Stimulated activated CD8-positive, alpha-beta memory T cell treated with anti-CD3 and anti-CD28 coated beads, Interleukin-7, amount 100 ng/mL, for 48 hours (primary cell): ENCODE measurements around the gene ICAM2.
"Not testable (repeated sequence)": the region's sequence is repeated elsewhere in the genome, so short reads cannot be mapped to it uniquely, and the experiment has no call there.

ENCODE experiments used
- DNase-seq, 2 donors: peaks; one replicate each; pipeline ENCODE4 v3.0.0-alpha.2; 2020; ENCODE audit warnings: low read depth in 1 of 2; ENCODE audit errors: extremely low read depth in 1 of 2

ICAM2 gene

DNA sequence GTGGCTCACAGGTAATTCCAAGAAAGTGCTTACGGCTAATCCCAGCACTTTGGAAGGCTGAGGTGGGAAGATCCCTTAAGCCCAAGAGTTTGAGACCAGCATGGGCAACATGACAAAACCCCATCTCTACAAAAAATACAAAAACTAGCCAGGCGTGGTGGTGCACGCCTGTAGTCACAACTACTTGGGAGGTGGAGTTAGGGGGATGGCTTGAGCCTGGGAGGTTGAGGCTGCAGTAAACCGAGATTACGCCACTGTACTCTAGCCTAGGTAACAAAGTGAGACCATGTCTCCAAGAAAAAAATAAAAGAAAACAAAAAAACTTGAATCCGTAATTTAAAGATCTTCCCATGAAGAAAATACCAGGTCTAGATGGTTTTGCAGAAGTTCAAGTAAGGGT lies 5.0 kb downstream of the ICAM2 start:
- no peak for DNase-seq

DNA sequence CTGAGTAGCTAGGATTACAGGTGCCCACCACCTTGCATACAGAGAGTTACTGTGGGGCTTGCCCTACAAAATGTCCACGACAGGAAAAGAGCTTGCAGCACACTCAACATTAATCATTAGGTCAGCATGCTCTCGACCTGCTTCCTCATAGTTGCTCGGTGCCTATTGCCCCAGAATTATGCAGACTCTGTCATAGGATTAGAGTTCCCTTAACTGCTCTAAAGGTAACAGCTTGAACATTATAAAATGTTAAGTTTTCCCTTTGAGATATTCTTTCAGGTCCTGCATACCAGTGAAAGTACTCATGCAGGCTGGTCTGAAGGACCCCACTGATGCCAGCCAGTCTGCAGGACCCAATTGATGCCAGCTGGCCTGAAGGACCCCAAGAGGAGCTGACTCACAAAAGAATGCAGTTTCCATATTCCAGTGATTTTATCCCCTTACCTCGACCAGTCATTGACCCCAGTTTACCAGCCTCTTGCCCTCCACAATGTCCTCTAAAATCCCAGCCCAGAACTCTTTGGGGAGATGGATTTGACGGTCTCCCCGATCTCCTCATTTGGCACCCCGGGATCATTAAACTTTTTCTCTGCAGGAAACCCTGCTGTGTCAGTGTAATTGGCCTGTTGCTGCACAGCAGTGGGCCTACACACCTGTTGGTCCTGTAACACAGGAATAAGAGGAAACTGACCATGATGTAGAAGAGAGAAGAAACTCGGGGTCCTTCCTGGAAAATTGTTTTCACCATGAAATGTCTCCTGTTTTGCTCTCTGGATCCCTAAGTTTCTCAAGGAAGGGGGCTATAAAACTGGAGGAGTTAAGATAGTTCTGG lies 10.6 kb downstream of the ICAM2 start:
- no peak for DNase-seq

DNA sequence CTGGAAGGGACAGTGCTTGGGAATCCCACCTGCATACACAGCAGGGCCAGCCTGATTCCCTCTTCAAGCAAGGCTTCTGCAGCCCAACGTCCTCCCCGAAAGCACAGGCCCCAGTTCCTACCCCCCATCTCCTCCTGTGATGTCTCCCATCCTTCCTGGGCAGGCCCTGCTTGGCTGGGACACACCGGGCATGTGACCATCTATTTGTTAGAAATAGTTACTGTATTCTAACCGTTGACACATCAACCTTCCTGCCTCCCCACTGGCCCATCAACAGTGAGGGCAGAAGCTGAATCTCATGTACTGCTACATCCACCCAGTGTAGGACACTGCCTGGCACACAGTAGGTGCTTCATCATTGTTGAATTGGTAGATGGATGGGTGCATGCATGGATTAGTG lies 11.6 kb downstream of the ICAM2 start:
- no peak for DNase-seq

GRCh38 chr17:64008346-64008745 lies 12.1 kb downstream of the ICAM2 start:
- no peak for DNase-seq

DNA sequence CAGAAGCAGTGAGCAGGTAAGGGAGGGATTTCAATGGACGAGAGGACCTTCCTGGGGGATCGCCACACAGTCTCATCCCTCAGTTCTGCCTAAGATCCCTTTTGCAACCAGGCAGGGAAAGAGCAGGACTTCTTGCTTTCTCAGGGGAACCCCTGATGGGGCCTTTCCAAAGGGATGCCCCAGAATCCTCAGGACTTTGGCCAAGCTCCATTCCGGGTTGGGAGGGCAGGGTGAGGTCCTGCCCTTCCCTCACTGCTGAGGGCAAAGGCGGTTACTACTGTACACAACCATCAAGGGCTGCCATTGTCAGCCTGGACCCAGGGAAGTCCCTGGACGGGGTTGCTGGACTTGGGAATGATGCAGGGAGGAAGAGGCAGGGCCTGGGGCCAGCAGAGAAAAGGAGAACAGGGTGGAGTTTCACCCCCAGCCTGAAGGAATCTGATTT lies 12.6 kb downstream of the ICAM2 start:
- DNase-seq = no peak

DNA sequence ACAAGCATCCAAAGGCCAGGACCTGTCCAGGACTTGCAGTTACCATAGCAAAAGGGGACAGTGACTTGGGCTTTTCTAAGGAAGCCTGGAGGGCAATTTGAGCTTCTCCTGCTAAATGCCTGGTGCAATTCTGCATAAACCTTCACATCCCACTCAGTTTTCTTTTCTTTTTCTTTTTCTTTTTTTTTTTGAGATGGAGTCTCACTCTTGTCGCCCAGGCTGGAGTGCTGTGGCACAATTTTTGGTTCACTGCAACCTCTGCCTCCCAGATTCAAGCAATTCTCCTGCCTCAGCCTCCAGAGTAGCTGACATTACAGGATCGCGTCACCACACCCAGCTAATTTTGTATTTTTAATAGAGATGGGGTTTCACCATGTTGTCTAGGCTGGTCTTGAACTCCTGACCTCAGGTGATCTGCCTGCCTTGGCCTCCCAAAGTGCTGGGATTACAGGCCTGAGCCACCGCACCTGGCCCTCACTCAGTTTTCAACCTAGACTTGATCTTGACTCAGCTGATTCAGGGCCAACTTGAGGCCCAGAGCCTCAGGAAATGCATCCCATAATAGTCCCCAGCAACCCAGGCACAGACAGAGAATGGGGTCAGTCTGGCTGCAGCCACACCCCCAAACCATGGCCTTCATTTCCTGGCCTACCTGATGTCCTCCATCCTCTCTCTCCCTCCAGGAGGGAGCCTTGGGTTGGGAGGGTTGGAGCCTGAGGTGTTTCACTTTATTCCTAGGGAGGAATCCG lies 13.2 kb downstream of the ICAM2 start:
- not testable (repeated sequence) for DNase-seq

- no peak for DNase-seq
Observed at GRCh38 chr17:64006361-64007088, 13.9 kb downstream of the ICAM2 start.

DNA sequence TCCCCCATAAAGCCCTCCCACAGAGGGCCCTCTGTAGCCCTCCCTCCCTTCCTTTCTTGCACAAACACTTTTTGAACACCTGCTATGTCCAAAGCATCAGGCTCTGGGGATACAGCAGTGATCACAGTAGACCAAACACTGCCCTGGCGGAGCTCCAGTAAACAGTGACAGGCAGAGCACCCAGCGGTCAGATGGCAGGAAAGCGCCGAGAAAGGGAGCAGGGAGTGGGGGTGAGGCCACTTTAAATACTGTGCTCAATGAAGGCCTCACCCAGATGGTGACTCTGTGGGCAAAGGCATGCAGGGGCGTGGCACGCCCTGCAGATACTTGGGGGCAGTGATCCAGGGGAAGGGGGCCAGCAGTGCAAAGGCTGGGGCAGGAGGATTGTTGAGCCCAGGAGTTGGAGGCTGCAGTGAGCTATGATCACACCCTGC lies 14.7 kb downstream of the ICAM2 start:
- no peak for DNase-seq

GRCh38 chr17:64004903-64005733 lies 15.3 kb downstream of the ICAM2 start:
- DNase-seq = no peak

DNA sequence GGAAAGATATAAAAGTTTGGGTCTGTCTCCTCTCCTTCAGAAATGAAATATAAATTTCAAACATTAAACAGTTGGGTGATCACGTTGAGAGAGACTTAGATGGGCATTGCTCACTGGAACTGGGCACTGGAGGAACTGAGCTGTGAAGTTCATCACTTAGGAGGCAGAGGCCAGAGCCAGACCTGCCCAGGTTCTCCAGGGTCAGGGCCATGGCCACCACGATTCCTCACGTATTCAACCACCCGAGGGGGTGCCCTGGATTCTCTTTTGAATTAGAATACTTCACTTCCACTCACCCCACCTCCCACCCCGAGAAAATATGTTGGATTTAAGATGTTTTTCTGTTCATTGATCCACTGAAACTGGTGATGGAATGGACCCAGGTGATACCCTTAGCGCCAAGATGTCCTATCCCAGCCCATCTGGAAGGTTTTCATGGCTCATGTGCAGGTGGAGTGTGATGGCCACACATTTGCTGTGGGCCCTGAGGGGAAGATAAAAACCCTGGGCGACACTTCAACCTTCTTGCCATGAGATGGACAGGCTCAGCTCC lies 16.1 kb downstream of the ICAM2 start:
- DNase-seq = no peak

GRCh38 chr17:64003526-64004121 lies 16.8 kb downstream of the ICAM2 start:
- DNase-seq = no peak

DNA sequence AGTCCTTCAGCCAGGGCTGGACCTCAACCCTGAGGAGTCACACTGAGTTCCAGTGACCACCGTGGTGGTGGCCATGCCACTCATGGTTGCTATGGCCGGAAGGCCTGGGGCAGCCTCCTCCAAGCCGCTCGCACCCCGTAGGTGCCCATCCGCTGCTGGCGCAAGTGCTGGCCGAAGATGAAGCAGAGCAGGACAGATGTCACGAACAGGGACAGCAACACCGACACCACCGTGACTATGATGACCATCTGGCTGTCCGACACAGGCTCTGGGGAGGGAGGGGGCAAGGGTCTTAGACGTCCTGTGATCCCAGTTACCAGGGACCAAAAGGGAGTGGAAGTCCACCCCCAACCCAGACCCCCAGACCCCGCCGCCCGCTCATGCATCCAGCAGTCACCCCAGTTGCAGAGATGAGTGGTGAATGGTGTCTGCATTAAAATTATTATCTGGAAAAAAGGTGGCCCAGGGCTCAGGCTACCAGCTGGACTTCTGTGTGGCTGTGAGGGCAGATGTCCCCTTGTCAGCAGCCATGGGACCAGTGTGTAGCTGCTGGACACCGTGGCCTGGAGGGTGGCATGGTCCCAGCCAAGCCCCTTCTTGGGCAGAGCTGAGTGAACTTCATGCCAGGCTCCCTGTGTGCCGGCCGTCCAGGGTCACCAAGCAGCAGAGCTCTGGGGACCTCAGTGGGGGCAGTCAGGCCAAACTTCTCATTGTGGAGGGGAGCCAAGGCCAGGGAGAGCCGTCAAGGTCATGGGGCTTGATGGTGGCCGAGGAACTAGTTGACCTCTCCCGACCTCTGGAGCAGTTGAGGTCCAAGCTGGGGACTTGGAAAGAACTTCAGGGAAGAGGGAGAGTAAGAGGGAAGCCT lies 17.5 kb downstream of the ICAM2 start:
- no peak for DNase-seq

GRCh38 chr17:64001763-64002529 lies 18.5 kb downstream of the ICAM2 start:
- DNase-seq = no peak

GRCh38 chr17:64001091-64001579 lies 19.3 kb downstream of the ICAM2 start:
- DNase-seq = no peak

DNA sequence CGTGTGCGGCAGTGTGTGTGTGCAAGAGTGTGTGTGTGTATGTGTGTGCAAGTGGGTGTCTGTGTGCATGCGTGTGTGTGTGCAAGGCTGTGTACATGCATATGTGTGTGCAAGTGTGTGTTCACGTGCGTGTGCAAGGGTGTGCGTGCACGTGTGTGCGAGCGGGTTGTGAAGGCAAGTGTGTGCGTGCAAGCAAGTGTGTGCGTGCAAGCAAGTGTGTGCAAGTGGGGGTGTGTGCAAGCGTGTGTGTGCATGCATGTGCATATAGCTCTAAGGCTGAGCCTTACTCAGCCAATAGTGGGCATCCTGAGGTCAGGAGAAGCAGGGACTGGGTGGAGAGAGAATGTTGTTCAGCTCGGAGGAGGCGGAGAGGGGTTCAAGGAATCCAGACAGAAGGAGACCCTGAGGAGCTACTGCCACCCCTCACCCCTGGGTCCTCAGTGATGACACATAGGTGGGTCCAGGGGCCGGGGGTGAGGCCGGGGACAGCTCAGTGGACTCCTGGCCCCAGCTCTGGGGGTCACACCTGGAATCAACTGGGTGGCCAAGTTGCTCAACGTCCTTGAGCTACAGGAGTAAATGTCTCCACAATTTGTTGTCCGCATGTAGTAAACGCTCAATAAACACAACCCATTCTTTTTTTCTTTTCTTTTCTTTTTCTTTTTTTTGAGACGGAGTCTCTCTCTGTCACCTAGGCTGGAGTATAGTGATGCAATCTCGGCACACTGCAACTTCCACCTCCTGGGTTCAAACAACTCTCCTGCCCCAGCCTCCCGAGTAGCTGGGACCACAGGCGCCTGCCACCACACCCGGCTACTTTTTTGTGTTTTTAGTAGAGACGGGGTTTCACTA lies 20.5 kb downstream of the ICAM2 start:
- no peak for DNase-seq

DNA sequence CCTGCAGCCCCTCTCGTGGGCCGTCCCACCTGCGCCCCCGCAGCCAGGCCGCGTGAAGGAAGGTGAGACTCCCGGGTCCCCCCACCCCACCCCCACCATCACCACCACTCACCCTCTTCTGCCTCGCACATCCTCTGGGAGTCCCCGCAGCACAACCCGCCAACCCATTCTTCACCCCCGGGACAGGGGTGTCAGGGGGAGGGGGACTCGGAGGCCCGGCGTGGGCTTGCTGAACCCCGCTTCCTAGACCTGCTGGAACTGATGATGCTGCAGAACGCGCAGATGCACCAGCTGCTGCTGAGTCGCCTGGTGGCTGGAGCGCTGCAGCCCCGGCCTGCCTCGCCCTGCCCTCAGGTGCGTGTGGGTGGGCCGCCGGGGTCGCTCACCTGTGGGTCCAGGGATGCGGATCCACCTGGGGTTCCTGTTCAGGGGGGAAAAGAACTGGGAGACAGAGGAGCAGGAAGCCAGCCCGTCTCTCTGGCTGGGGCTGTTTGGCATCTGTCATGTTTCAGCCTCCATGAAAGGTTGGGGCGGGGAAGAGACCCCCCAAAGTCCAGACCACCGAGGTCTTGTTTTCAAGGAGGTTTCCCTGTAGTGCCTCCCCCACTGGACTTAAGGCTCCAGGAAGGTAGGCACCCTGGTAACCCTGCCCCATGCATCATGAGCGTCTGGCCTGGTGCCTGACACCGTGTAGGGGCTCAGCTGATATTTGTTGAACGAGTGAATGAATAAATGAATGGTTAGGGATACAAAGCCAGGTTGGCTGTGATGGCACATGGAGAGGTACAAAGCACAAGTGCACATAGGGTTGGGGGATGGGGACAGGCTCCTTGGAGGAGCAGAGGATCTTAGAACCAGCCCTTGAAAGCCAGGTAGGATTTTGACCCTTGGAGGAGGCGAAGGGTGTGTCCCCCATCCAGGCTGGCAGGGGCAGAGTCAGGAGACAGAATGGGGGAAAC lies 21.4 kb downstream of the ICAM2 start:
- DNase-seq = no peak
